Mesodermal cell (in vitro differentiated cells): Measurements from ENCODE around the gene KCND3.

Experiments used
- H3K27ac ChIP-seq: 2 replicates; pipeline ENCODE4 v1.7.0; 2013; ENCODE audit warnings: mild to moderate bottlenecking, low read depth, low read length, moderate library complexity; ENCODE audit not compliant: severe bottlenecking
- H3K36me3 ChIP-seq: 2 replicates; pipeline ENCODE4 v1.7.1; 2013; ENCODE audit warnings: mild to moderate bottlenecking, low read length, moderate library complexity; ENCODE audit not compliant: control insufficient read depth, insufficient read depth
- H3K4me1 ChIP-seq: one replicate; pipeline ENCODE4 v1.7.1; 2013; ENCODE audit warnings: mild to moderate bottlenecking, low read length; ENCODE audit not compliant: insufficient read depth, control insufficient read depth, poor library complexity, severe bottlenecking
- H3K4me3 ChIP-seq: 2 replicates; pipeline ENCODE4 v1.7.0; 2013; ENCODE audit warnings: low read length, control low read depth, mild to moderate bottlenecking; ENCODE audit not compliant: insufficient read depth, poor library complexity, severe bottlenecking; ENCODE audit errors: extremely low read depth
- H3K9me3 ChIP-seq: 2 replicates; pipeline ENCODE4 v1.7.1; 2013; ENCODE audit warnings: mild to moderate bottlenecking, low read length, moderate library complexity; ENCODE audit not compliant: control insufficient read depth
- WGBS, 2 experiments: methylation state at CpG; one replicate each; pipeline ENCODE4 v1.1.5; 2013; ENCODE audit warnings: missing lambda C conversion rate in 2 of 2; ENCODE audit not compliant: insufficient coverage in 2 of 2; 5-methylcytosine and 5-hydroxymethylcytosine counted together

Gene KCND3

DNA sequence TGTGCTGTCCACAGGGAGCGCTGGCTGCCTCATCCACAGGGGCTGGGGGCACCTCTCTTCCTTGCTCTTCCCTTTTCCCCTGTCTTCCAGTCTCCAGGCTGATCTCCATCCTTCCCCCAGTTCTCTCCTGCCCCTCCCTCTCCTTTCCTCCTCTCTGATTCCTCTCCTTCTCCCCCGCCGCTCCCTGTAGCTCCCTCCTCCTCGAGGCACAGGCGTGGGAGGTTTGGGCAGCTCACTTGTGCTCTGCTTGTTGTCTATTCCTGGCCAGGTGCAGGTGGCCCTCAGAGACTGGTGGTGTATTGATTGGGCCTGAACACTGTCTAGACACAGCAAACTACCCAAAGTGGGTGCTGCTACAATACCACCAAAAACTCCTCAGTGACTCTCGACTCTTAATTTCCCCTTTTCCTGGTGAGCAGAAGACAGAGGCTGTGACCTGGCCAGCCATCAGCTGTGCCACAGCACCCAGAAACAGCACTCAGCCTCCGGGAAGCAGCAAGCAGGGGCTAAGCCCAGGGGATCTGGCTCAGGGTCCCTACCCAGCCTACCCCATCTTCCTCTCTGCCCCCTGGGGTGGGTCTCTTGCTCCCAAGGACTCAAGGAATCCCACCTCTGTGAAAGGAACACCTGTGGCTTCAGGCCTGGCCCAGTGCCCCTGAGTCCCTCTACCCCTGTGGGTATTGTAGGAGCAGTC, 140.5 kb downstream of the KCND3 start:
- Histone ChIP-seq H3K36me3 (no peaks in the 10 kb centered on the region), H3K9me3 (no peaks in the 10 kb centered on the region), H3K27ac (no peak overlapping the region), H3K4me1 (peaks cover 2% of the 10 kb centered on the region), H3K4me3 (no peak overlapping the region)
- 80 to 85% methylated on average over 3 to 5 of the region's 7 CpGs for WGBS, 2 experiments

- H3K27ac ChIP-seq: no peak overlapping the region
- H3K4me1 ChIP-seq: peaks cover 2% of the 10 kb centered on the region
- WGBS, 2 experiments: 75 to 93% methylated on average over 5 to 9 of the region's 10 CpGs
- H3K36me3 ChIP-seq: no peaks in the 10 kb centered on the region
- no peak overlapping the region for H3K4me3 ChIP-seq
- H3K9me3 ChIP-seq: no peaks in the 10 kb centered on the region
Measured at GRCh38 chr1:111847466-111847865, 142.0 kb downstream of the KCND3 start.

- Histone ChIP-seq H3K9me3 (no peaks in the 10 kb centered on the region), H3K36me3 (no peaks in the 10 kb centered on the region), H3K4me1 (peaks cover 2% of the 10 kb centered on the region), H3K4me3 (no peak overlapping the region), H3K27ac (no peak overlapping the region)
- WGBS, 2 experiments: 84 to 100% methylated on average over 3 to 6 of the region's 8 CpGs
Measured at GRCh38 chr1:111846842-111847241, 142.6 kb downstream of the KCND3 start.

DNA sequence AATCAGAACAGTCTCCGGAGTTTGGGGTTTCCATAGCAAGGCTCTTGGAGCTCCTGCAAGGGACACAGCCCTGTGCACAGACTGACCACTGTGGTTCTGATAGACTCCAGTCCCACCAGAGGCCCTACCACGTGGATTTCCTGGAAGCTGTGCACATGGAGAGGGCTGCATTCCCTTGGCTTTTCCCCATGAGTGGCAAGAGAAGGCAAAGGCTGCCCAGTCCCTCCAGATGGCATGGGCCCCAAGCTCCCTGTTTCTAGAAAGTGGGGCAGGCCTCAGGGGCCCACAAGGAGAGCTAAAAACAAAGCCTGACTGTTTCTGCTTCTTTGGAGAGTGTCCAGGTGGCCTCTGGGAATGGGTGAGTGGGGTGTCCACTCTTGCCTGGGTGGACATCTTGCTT, 146.3 kb downstream of the KCND3 start:
- Histone ChIP-seq H3K36me3 (no peaks in the 10 kb centered on the region), H3K27ac (no peak overlapping the region), H3K9me3 (no peaks in the 10 kb centered on the region), H3K4me1 (no peaks in the 10 kb centered on the region), H3K4me3 (no peak overlapping the region)
- 55 to 72% methylated on average over 2 of the region's 2 CpGs for WGBS, 2 experiments

- H3K27ac ChIP-seq: no peak overlapping the region
- H3K9me3 ChIP-seq: no peaks in the 10 kb centered on the region
- H3K36me3 ChIP-seq: no peaks in the 10 kb centered on the region
- WGBS, 2 experiments: 78 to 84% methylated on average over 3 of the region's 3 CpGs
- H3K4me3 ChIP-seq: no peak overlapping the region
- H3K4me1 ChIP-seq: no peaks in the 10 kb centered on the region
Measured at GRCh38 chr1:111842411-111842810, 147.1 kb downstream of the KCND3 start.

- 80% methylated on average over 1 of the region's 2 CpGs; no CpG with 5 or more reads in 1 of the 2 experiments for WGBS, 2 experiments
- Histone ChIP-seq H3K4me1 (no peaks in the 10 kb centered on the region), H3K9me3 (no peaks in the 10 kb centered on the region)
Measured at GRCh38 chr1:111841746-111842145, 147.7 kb downstream of the KCND3 start.

GRCh38 chr1:111841189-111841588, 148.3 kb downstream of the KCND3 start:
- Histone ChIP-seq H3K4me1 (no peaks in the 10 kb centered on the region), H3K27ac (no peak overlapping the region), H3K9me3 (no peaks in the 10 kb centered on the region), H3K4me3 (no peak overlapping the region), H3K36me3 (no peaks in the 10 kb centered on the region)
- WGBS, 2 experiments: 79 to 92% methylated on average over 6 to 7 of the region's 7 CpGs

More at GRCh38 chr1:111841746-111842145, 147.7 kb downstream of the KCND3 start:
- Histone ChIP-seq H3K36me3 (no peaks in the 10 kb centered on the region), H3K27ac (no peak overlapping the region), H3K4me3 (no peak overlapping the region)

- no peak overlapping the region for H3K27ac ChIP-seq
- H3K36me3 ChIP-seq: no peaks in the 10 kb centered on the region
- H3K4me3 ChIP-seq: no peak overlapping the region
- no peaks in the 10 kb centered on the region for H3K4me1 ChIP-seq
- H3K9me3 ChIP-seq: no peaks in the 10 kb centered on the region
- WGBS, 2 experiments: 82 to 83% methylated on average over 6 of the region's 7 CpGs
Measured at GRCh38 chr1:111837393-111837792, 152.1 kb downstream of the KCND3 start.

- H3K4me1 ChIP-seq: no peaks in the 10 kb centered on the region
- no peaks in the 10 kb centered on the region for H3K36me3 ChIP-seq
- H3K27ac ChIP-seq: no peak overlapping the region
- H3K9me3 ChIP-seq: no peaks in the 10 kb centered on the region
- WGBS, 2 experiments: 80 to 95% methylated on average over 1 to 4 of the region's 7 CpGs
- H3K4me3 ChIP-seq: no peak overlapping the region
Measured at GRCh38 chr1:111836111-111836510, 153.4 kb downstream of the KCND3 start.

DNA sequence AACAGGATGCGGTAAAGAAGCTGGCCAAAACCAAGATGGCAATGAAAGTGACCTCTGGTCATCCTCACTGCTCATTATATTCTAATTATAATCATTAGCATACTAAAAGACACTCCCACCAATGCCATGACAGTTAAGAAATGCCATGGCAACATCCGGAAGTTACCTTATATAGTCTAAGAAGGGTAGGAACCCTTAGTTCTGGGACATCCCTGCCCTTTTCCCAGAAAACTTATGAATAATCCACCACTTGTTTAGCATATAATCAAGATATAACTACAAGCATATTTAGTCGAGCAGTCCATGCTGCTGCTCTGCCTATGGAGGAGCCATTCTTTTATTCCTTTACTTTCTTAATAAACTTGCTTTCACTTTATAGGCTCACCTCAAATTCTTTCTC, 154.0 kb downstream of the KCND3 start:
- 79 to 82% methylated on average over 1 to 2 of the region's 3 CpGs for WGBS, 2 experiments
- H3K4me1 ChIP-seq: no peaks in the 10 kb centered on the region

DNA sequence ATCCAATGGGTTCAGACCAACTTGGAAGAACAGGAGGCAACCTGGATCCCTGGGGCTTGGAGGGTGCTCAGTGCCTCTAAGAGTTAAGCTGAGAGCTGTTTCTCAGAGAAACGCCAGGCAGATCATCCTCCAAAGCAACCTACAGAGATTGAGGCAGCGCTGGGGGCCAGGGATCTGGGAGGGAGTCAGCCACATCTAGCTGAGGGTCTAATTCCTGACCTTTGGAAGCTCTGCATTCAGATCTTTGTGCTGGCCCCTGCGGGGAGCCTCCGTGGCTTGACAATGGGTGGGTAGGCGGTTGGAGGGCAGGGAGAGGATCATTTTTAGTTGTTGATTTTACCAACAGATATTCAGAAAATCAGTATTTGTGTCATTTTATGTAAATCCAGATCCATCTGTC, 154.5 kb downstream of the KCND3 start:
- H3K36me3 ChIP-seq: no peaks in the 10 kb centered on the region
- no peaks in the 10 kb centered on the region for H3K4me1 ChIP-seq
- WGBS, 2 experiments: 83 to 100% methylated on average over 1 of the region's 5 CpGs
- H3K4me3 ChIP-seq: no peak overlapping the region
- no peaks in the 10 kb centered on the region for H3K9me3 ChIP-seq
- H3K27ac ChIP-seq: no peak overlapping the region

More for the DNA sequence above, 154.0 kb downstream of the KCND3 start:
- no peaks in the 10 kb centered on the region for H3K36me3 ChIP-seq
- no peak overlapping the region for H3K27ac ChIP-seq
- no peak overlapping the region for H3K4me3 ChIP-seq
- H3K9me3 ChIP-seq: no peaks in the 10 kb centered on the region
